Measurements from ENCODE around the gene DTX4.

DTX4 gene

GRCh38 chr11:59222464-59223060 lies 50.6 kb downstream of the DTX4 start:
- no peak for DNase-seq

- DNase-seq: no peak
Observed at GRCh38 chr11:59223177-59223576, 51.2 kb downstream of the DTX4 start.

- no peak for DNase-seq
Observed at GRCh38 chr11:59223611-59224010, 51.7 kb downstream of the DTX4 start.

- no peak for DNase-seq
Observed at GRCh38 chr11:59224351-59224928, 52.5 kb downstream of the DTX4 start.

GRCh38 chr11:59225017-59225416 lies 53.1 kb downstream of the DTX4 start:
- DNase-seq: no peak

- DNase-seq: no peak
Observed at GRCh38 chr11:59226396-59226795, 54.5 kb downstream of the DTX4 start.

- no peak for DNase-seq
Observed at GRCh38 chr11:59240322-59240721, 68.4 kb downstream of the DTX4 start.

- no peak for DNase-seq
Observed at GRCh38 chr11:59243633-59244032, 71.7 kb downstream of the DTX4 start.

- DNase-seq: no peak
Observed at GRCh38 chr11:59247531-59248227, 75.7 kb downstream of the DTX4 start.

- no peak for DNase-seq
Observed at GRCh38 chr11:59249535-59249934, 77.6 kb downstream of the DTX4 start.

- DNase-seq: no peak
Observed at GRCh38 chr11:59253001-59253400, 81.1 kb downstream of the DTX4 start.

- no peak for DNase-seq
Observed at GRCh38 chr11:59254286-59254685, 82.4 kb downstream of the DTX4 start.

GRCh38 chr11:59255281-59255680 lies 83.3 kb downstream of the DTX4 start:
- DNase-seq: no peak
